GM04504 (cell line): Measurements from ENCODE around the gene TACO1.

Source experiments
- DNase-seq: peaks from one replicate; pipeline ENCODE4 v3.0.0-alpha.2; 2012; ENCODE audit warnings: low read depth

Gene TACO1

GRCh38 chr17:63640038-63640437 lies 39.3 kb downstream of the TACO1 start:
- DNase-seq, result no peak

- no peak for DNase-seq
Observed at GRCh38 chr17:63641692-63642448, 41.2 kb downstream of the TACO1 start.

GRCh38 chr17:63644846-63645245 lies 44.2 kb downstream of the TACO1 start:
- DNase-seq, result no peak

- no peak for DNase-seq
Observed at GRCh38 chr17:63645775-63646487, 45.2 kb downstream of the TACO1 start.

- no peak for DNase-seq
Observed at GRCh38 chr17:63646488-63646806, 45.8 kb downstream of the TACO1 start.

GRCh38 chr17:63647065-63647725 lies 46.5 kb downstream of the TACO1 start:
- DNase-seq, result no peak

GRCh38 chr17:63647936-63648335 lies 47.2 kb downstream of the TACO1 start:
- no peak for DNase-seq

- DNase-seq, result no peak
Observed at GRCh38 chr17:63649813-63650212, 49.1 kb downstream of the TACO1 start.

GRCh38 chr17:63652106-63652505 lies 51.4 kb downstream of the TACO1 start:
- DNase-seq, result no peak

- no peak for DNase-seq
Observed at GRCh38 chr17:63653050-63653449, 52.4 kb downstream of the TACO1 start.

- no peak for DNase-seq
Observed at GRCh38 chr17:63657786-63658185, 57.1 kb downstream of the TACO1 start.
